IMR-90 (cell line): ENCODE data around the gene RNASE4. TPM values are rescaled to one million over a fixed set of nuclear protein-coding genes. Genes with fewer than 3 reads are reported as not detected.
A peak's percentile ranks its signal among the peaks of the same experiment; 100 is the strongest.

Experiments
- ATAC-seq: fragments of 200-7000 bp; cut with Tn5 transposase; 2 replicates; pipeline ENCODE4 v1.9.1; 2020; ENCODE audit warnings: low read depth, mild to moderate bottlenecking, moderate library complexity
- BruUV-seq: library from RNA; stranded (reverse); fragments of 400-500 nt; replicated peaks from 2 replicates; lab custom pipeline; 2021; lab: Mats Ljungman, UMichigan
- CTCF ChIA-PET: fragments of 300-600 bp; formaldehyde crosslinking; extraction: SDS; loops from one replicate; lab custom pipeline; 2021; ENCODE audit warnings: antibody characterized with exemption; lab: Yijun Ruan, JAX
- POLR2A ChIA-PET: fragments of 300-600 bp; sonication (Branson Sonifier 250); formaldehyde crosslinking; loops from one replicate; lab custom pipeline; 2022; ENCODE audit warnings: antibody characterized with exemption; ENCODE audit not compliant: unreplicated experiment; lab: Charles Lee
- DNase-seq: peaks from one replicate; pipeline ENCODE4 v3.0.0; 2013
- H2AFZ ChIP-seq: replicated peaks from 2 replicates; pipeline ENCODE3; 2013; ENCODE audit warnings: low read length, mild to moderate bottlenecking; ENCODE audit not compliant: poor library complexity
- H2AK5ac ChIP-seq: 2 replicates; pipeline ENCODE4 v1.6.1; 2013; ENCODE audit warnings: low read depth, low read length, inconsistent platforms
- H2AK9ac ChIP-seq: replicated peaks from 2 replicates; pipeline ENCODE3; 2013; ENCODE audit warnings: mild to moderate bottlenecking, low read depth, low read length, moderate library complexity; ENCODE audit not compliant: poor library complexity
- H2BK120ac ChIP-seq: 2 replicates; pipeline ENCODE4 v1.6.1; 2013; ENCODE audit warnings: low read depth, low read length, inconsistent platforms
- H2BK15ac ChIP-seq: 3 replicates; pipeline ENCODE4 v1.6.1; 2013; ENCODE audit warnings: low read depth, low read length, inconsistent platforms
- H2BK20ac ChIP-seq: 2 replicates; pipeline ENCODE4 v1.6.1; 2013; ENCODE audit warnings: low read depth, mild to moderate bottlenecking, inconsistent platforms, low read length, moderate library complexity
- H2BK5ac ChIP-seq: 2 replicates; pipeline ENCODE4 v1.6.1; 2013; ENCODE audit warnings: mild to moderate bottlenecking, low read depth, low read length, inconsistent platforms; ENCODE audit not compliant: poor library complexity, severe bottlenecking
- H3K14ac ChIP-seq: replicated peaks from 2 replicates; pipeline ENCODE4 v1.6.1; 2013; ENCODE audit warnings: low read depth, low read length, inconsistent platforms
- H3K18ac ChIP-seq: 2 replicates; pipeline ENCODE4 v1.6.1; 2013; ENCODE audit warnings: low read depth, low read length, control low read depth
- H3K23ac ChIP-seq: 2 replicates; pipeline ENCODE4 v1.6.1; 2013; ENCODE audit warnings: low read depth, low read length, inconsistent platforms
- H3K27ac ChIP-seq: 2 replicates; pipeline ENCODE4 v1.5.1; 2013; ENCODE audit warnings: mild to moderate bottlenecking, control low read depth, low read length; ENCODE audit not compliant: insufficient read depth
- H3K27me3 ChIP-seq: 2 replicates; pipeline ENCODE4 v1.6.1; 2013; ENCODE audit warnings: low read length; ENCODE audit not compliant: control insufficient read depth, insufficient read depth
- H3K36me3 ChIP-seq: 2 replicates; pipeline ENCODE4 v1.6.1; 2013; ENCODE audit warnings: low read length, mixed read lengths; ENCODE audit not compliant: control insufficient read depth, insufficient read depth
- H3K4ac ChIP-seq: 2 replicates; pipeline ENCODE4 v1.6.1; 2013; ENCODE audit warnings: low read depth, low read length, inconsistent platforms
- H3K4me1 ChIP-seq: 2 replicates; pipeline ENCODE4 v1.6.1; 2013; ENCODE audit warnings: low read length, mixed read lengths; ENCODE audit not compliant: control insufficient read depth, insufficient read depth
- H3K4me2 ChIP-seq: 2 replicates; pipeline ENCODE4 v1.6.1; 2013; ENCODE audit warnings: low read depth, mild to moderate bottlenecking, control low read depth, low read length, moderate library complexity
- H3K4me3 ChIP-seq: 2 replicates; pipeline ENCODE4 v1.5.1; 2013; ENCODE audit warnings: low read depth, mild to moderate bottlenecking, control low read depth, low read length, moderate library complexity; ENCODE audit not compliant: insufficient read depth
- H3K56ac ChIP-seq: 2 replicates; pipeline ENCODE4 v1.6.1; 2013; ENCODE audit warnings: low read length, inconsistent platforms; ENCODE audit not compliant: insufficient read depth; ENCODE audit errors: extremely low read depth
- H3K79me1 ChIP-seq, 2 experiments: 2 replicates each; pipeline ENCODE4 v1.6.1; 2013; ENCODE audit warnings: low read length in 2 of 2, inconsistent platforms in 1 of 2, low read depth in 1 of 2
- H3K9ac ChIP-seq: 2 replicates; pipeline ENCODE4 v1.6.1; 2013; ENCODE audit warnings: low read depth, low read length, control low read depth
- H3K9me1 ChIP-seq: 2 replicates; pipeline ENCODE4 v1.6.1; 2013; ENCODE audit warnings: low read length, inconsistent platforms; ENCODE audit not compliant: insufficient read depth
- H3K9me3 ChIP-seq: 2 replicates; pipeline ENCODE4 v1.6.1; 2013; ENCODE audit warnings: low read length; ENCODE audit not compliant: control insufficient read depth, insufficient read depth
- H4K20me1 ChIP-seq: 2 replicates; pipeline ENCODE4 v1.6.1; 2013; ENCODE audit warnings: low read length, inconsistent platforms; ENCODE audit not compliant: insufficient read depth
- H4K5ac ChIP-seq: 2 replicates; pipeline ENCODE4 v1.6.1; 2013; ENCODE audit warnings: mild to moderate bottlenecking, low read depth, low read length, control low read depth
- H4K8ac ChIP-seq, 2 experiments: 2 replicates each; pipeline ENCODE4 v1.6.1; 2013; ENCODE audit warnings: low read depth in 2 of 2, low read length in 2 of 2, control low read depth in 1 of 2, inconsistent platforms in 1 of 2
- H4K91ac ChIP-seq: 2 replicates; pipeline ENCODE4 v1.6.1; 2013; ENCODE audit warnings: low read depth, low read length, inconsistent platforms; ENCODE audit not compliant: insufficient read depth
- CEBPB ChIP-seq: IDR thresholded peaks from 2 replicates; pipeline ENCODE4 v1.6.1; 2012; ENCODE audit warnings: low read depth, low read length, improper control_type of control experiment
- CHD1 ChIP-seq: IDR thresholded peaks from 2 replicates; pipeline ENCODE4 v1.6.1; 2012; ENCODE audit warnings: low read depth, low read length, improper control_type of control experiment
- FOS ChIP-seq: fragments of 150-350 bp; IDR thresholded peaks from 2 replicates; pipeline ENCODE4 v1.6.1; 2016; ENCODE audit warnings: low read depth, low read length
- MAFK ChIP-seq: IDR thresholded peaks from 2 replicates; pipeline ENCODE4 v1.6.1; 2012; ENCODE audit warnings: low read depth, low read length, improper control_type of control experiment
- MAZ ChIP-seq: IDR thresholded peaks from 2 replicates; pipeline ENCODE4 v1.6.1; 2012; ENCODE audit warnings: low read depth, mild to moderate bottlenecking, low read length, improper control_type of control experiment, moderate library complexity, borderline replicate concordance
- MXI1 ChIP-seq: IDR thresholded peaks from 2 replicates; pipeline ENCODE4 v1.6.1; 2012; ENCODE audit warnings: low read depth, mild to moderate bottlenecking, low read length, moderate library complexity, borderline replicate concordance
- NFE2L2 ChIP-seq: fragments of 150-350 bp; IDR thresholded peaks from 2 replicates; pipeline ENCODE4 v1.6.1; 2016; ENCODE audit warnings: low read depth, mild to moderate bottlenecking, low read length
- POLR2A ChIP-seq: IDR thresholded peaks from 2 replicates; pipeline ENCODE4 v1.6.1; 2012; ENCODE audit warnings: mild to moderate bottlenecking, low read depth, low read length
- RAD21 ChIP-seq: IDR thresholded peaks from 2 replicates; pipeline ENCODE4 v1.6.1; 2012; ENCODE audit warnings: low read length, improper control_type of control experiment
- RCOR1 ChIP-seq: IDR thresholded peaks from 2 replicates; pipeline ENCODE4 v1.6.1; 2012; ENCODE audit warnings: mild to moderate bottlenecking, low read length, improper control_type of control experiment; ENCODE audit not compliant: insufficient replicate concordance
- RFX5 ChIP-seq: IDR thresholded peaks from 2 replicates; pipeline ENCODE4 v1.8.0; 2012; ENCODE audit warnings: low read depth, mild to moderate bottlenecking, low read length, moderate library complexity
- SMC3 ChIP-seq: fragments of 150-350 bp; IDR thresholded peaks from 2 replicates; pipeline ENCODE4 v1.6.1; 2016; ENCODE audit warnings: low read depth, mild to moderate bottlenecking, antibody characterized with exemption, low read length, moderate library complexity
- WGBS, 2 experiments: methylation state at CpG; one replicate each; pipeline versions ENCODE4 v1.1.5 to v1.1.7; 2013; ENCODE audit warnings: missing lambda C conversion rate in 2 of 2; ENCODE audit not compliant: insufficient read length in 1 of 2; ENCODE audit errors: extremely low coverage in 2 of 2; 5-methylcytosine and 5-hydroxymethylcytosine counted together
- dilution Hi-C: fragments of 300-500 bp; cut with HindIII; formaldehyde crosslinking; loops from one replicate; pipeline ENCODE4 v1.14.3; 2018; ENCODE audit warnings: low sequenced_read_pairs; ENCODE audit not compliant: unreplicated experiment
- in situ Hi-C: fragments of 300-500 bp; cut with MboI; formaldehyde crosslinking; loops from 3 replicates; pipeline ENCODE4 v1.14.3; 2019; ENCODE audit warnings: low sequenced_read_pairs, inconsistent platforms, mixed read lengths
- intact Hi-C: fragments of 100-400 bp; cut with micrococcal nuclease; formaldehyde crosslinking; loops from 2 replicates; pipeline ENCODE4 v1.10.0; 2022
- polyA plus RNA-seq, 3 experiments: library from polyadenylated mRNA; depleted of rRNA; stranded (reverse); fragments of >200 nt; gene quantifications; 2 replicates each; pipeline ENCODE4 v1.2.3, GENCODE V29; 2012; ENCODE audit warnings: low replicate concordance in 1 of 3
- total RNA-seq: library from RNA; depleted of rRNA; stranded (reverse); fragments of >200 nt; gene quantifications from 2 replicates; pipeline ENCODE4 v1.2.3, GENCODE V29; 2012
- TF ChIP-seq, protein P1 (sequence below): conservative IDR thresholded peaks from 2 replicates; pipeline ENCODE4 v1.5.1; 2012; ENCODE audit warnings: mild to moderate bottlenecking, low read depth, low read length, improper control_type of control experiment
- TF ChIP-seq, protein P2 (sequence below): fragments of 150-350 bp; IDR thresholded peaks from 2 replicates; pipeline ENCODE4 v1.6.1; 2017; ENCODE audit warnings: mild to moderate bottlenecking, antibody characterized with exemption, low read length, low read depth
- TF ChIP-seq, protein P3 (sequence below): fragments of 150-350 bp; IDR thresholded peaks from 2 replicates; pipeline ENCODE4 v1.6.1; 2016; ENCODE audit warnings: low read depth, mild to moderate bottlenecking, low read length, moderate library complexity, borderline replicate concordance

The RNASE4 gene
- total and polyA plus RNA-seq, 2 of the 4 experiments (the other 2 are of a cell fraction): 10.4 to 11.6 TPM

DNA sequence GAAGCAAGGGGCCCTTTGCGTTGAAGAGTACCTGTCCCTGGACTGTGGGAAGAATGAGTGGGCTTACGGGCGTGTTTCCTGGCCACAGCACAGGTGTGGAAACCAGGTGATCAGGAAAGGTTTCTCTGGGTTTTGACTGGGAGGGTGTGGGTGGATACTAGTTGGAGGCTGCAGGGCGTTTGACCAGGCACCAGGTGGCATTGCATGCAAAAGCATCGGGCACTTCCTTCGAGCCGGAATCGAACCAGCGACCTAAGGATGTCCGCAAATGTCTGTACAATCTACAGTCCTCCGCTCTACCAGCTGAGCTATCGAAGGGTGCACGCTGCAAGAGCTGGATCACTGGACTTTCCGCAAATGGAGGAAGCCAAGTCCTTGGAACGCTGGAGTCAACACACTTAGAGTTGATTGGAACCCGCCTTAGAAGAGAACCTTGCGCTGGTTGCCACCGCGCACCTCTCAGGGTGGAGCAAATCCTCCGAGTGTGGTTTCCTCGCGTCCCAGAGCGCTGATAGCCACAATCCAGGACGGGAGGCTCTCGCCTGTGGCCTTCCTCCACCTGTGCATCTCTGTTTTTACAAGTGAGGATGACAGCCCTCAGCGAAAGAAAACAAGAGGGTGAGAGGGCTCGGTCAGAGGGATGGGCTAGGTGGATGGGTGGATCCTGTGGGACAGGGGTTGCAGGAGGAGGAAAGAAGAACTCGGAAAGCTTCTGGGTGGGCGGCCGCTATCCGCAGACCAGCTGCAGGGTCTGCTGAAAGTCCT, 21.2 kb upstream of the RNASE4 start:
- H3K9ac ChIP-seq: no peak overlapping the region
- intact Hi-C loops: no loop called here

More for the DNA sequence above, 21.2 kb upstream of the RNASE4 start:
- ChIA-PET CTCF (no interaction called here), POLR2A (no interaction called here)
- Histone ChIP-seq H4K8ac (no peak overlapping the region), H4K20me1 (no peaks in the 10 kb centered on the region), H4K5ac (no peak overlapping the region), H3K9me1 (no peaks in the 10 kb centered on the region), H2AK9ac (peak overlapping the region; percentile 42), H3K4me2 (peak overlapping the region; percentile 26), H2BK15ac (no peak overlapping the region), H3K4ac (no peak overlapping the region), H3K9me3 (no peaks in the 10 kb centered on the region), H3K36me3 (no peaks in the 10 kb centered on the region), H3K56ac (no peak overlapping the region), H2BK120ac (no peak overlapping the region), H3K79me1 (no peaks in the 10 kb centered on the region), H2AK5ac (no peak overlapping the region), H3K27ac (no peak overlapping the region), H2AFZ (peak overlapping the region; percentile 72), H4K91ac (no peak overlapping the region), H3K23ac (no peak overlapping the region), H3K14ac (no peak overlapping the region), H3K27me3 (peaks cover 10% of the 10 kb centered on the region; the same call in 1 of the 2 replicates), H3K4me1 (no peaks in the 10 kb centered on the region), H2BK20ac (no peak overlapping the region), H3K4me3 (no peak overlapping the region; the same call in 1 of the 2 replicates), H2BK5ac (no peak overlapping the region), H3K18ac (no peak overlapping the region)
- in situ Hi-C loops: no loop called here
- no TSS peak for BruUV-seq
- TF ChIP-seq MAFK: no peak
- TF ChIP-seq RCOR1: no peak
- TF ChIP-seq MAZ: no peak
- TF ChIP-seq MXI1: no peak
- TF ChIP-seq POLR2A: no peak
- no peak for TF ChIP-seq CHD1
- TF ChIP-seq FOS: 0 out of 2 replicates have a peak, but pooled peaks have one; percentile 20
- TF ChIP-seq RFX5: no peak
- no peak for TF ChIP-seq SMC3
- TF ChIP-seq, protein P1, sequence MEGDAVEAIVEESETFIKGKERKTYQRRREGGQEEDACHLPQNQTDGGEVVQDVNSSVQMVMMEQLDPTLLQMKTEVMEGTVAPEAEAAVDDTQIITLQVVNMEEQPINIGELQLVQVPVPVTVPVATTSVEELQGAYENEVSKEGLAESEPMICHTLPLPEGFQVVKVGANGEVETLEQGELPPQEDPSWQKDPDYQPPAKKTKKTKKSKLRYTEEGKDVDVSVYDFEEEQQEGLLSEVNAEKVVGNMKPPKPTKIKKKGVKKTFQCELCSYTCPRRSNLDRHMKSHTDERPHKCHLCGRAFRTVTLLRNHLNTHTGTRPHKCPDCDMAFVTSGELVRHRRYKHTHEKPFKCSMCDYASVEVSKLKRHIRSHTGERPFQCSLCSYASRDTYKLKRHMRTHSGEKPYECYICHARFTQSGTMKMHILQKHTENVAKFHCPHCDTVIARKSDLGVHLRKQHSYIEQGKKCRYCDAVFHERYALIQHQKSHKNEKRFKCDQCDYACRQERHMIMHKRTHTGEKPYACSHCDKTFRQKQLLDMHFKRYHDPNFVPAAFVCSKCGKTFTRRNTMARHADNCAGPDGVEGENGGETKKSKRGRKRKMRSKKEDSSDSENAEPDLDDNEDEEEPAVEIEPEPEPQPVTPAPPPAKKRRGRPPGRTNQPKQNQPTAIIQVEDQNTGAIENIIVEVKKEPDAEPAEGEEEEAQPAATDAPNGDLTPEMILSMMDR: peak; percentile 35; the same call in 1 of the 2 replicates
- no peak for TF ChIP-seq CEBPB
- no peak for TF ChIP-seq NFE2L2
- TF ChIP-seq, protein P2, sequence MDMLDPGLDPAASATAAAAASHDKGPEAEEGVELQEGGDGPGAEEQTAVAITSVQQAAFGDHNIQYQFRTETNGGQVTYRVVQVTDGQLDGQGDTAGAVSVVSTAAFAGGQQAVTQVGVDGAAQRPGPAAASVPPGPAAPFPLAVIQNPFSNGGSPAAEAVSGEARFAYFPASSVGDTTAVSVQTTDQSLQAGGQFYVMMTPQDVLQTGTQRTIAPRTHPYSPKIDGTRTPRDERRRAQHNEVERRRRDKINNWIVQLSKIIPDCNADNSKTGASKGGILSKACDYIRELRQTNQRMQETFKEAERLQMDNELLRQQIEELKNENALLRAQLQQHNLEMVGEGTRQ: no peak
- TF ChIP-seq RAD21: peak; percentile 39
- TF ChIP-seq, protein P3, sequence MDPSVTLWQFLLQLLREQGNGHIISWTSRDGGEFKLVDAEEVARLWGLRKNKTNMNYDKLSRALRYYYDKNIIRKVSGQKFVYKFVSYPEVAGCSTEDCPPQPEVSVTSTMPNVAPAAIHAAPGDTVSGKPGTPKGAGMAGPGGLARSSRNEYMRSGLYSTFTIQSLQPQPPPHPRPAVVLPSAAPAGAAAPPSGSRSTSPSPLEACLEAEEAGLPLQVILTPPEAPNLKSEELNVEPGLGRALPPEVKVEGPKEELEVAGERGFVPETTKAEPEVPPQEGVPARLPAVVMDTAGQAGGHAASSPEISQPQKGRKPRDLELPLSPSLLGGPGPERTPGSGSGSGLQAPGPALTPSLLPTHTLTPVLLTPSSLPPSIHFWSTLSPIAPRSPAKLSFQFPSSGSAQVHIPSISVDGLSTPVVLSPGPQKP: no peak
- no CpG with 5 or more reads among the region's 31 CpGs for WGBS, 2 experiments
- dilution Hi-C loops: loop anchor here (25.0 kb wide), 1 partner anchor 126 kb away; no protein-coding TSS in a partner anchor
- DNase-seq: peak; percentile 55
- ATAC-seq: peak; percentile 82
